MM.1S (cell line): ENCODE data around the gene GAL.

Source experiments
- DNase-seq: peaks from one replicate; pipeline ENCODE4 v3.0.0-alpha.2; 2015
- H2AFZ ChIP-seq: fragments of 300-600 bp; sonication (generic); 2 replicates; pipeline ENCODE4 v1.6.0; 2016; ENCODE audit warnings: antibody characterized with exemption, low read length
- H3F3A ChIP-seq: fragments of 300-600 bp; sonication (generic); 2 replicates; pipeline ENCODE4 v1.6.1; 2016; ENCODE audit warnings: mild to moderate bottlenecking, antibody characterized with exemption, low read length, moderate library complexity, mixed read lengths; ENCODE audit not compliant: insufficient read depth
- H3K27ac ChIP-seq: fragments of 300-600 bp; sonication (generic); 2 replicates; pipeline ENCODE4 v1.5.1; 2016; ENCODE audit warnings: mild to moderate bottlenecking, low read length
- H3K27me3 ChIP-seq: fragments of 300-600 bp; sonication (generic); replicated peaks from 2 replicates; pipeline ENCODE4 v1.6.0; 2016; ENCODE audit warnings: low read length; ENCODE audit not compliant: insufficient read depth
- H3K36me3 ChIP-seq: fragments of 300-600 bp; sonication (generic); replicated peaks from 2 replicates; pipeline ENCODE4 v1.6.1; 2016; ENCODE audit warnings: mild to moderate bottlenecking, low read length, mixed read lengths; ENCODE audit not compliant: insufficient read depth
- H3K4me1 ChIP-seq: fragments of 300-600 bp; sonication (generic); 2 replicates; pipeline ENCODE4 v1.6.1; 2016; ENCODE audit warnings: low read length, mixed read lengths
- H3K4me2 ChIP-seq: fragments of 300-600 bp; sonication (generic); 2 replicates; pipeline ENCODE4 v1.6.0; 2016; ENCODE audit warnings: low read depth, low read length
- H3K4me3 ChIP-seq: fragments of 300-600 bp; sonication (generic); 2 replicates; pipeline ENCODE4 v1.5.1; 2016; ENCODE audit warnings: low read length, mixed read lengths
- H3K79me2 ChIP-seq: fragments of 300-600 bp; sonication (generic); 2 replicates; pipeline ENCODE4 v1.6.1; 2016; ENCODE audit warnings: mixed run types, low read length, mixed read lengths
- H3K9ac ChIP-seq: fragments of 300-600 bp; sonication (generic); 2 replicates; pipeline ENCODE4 v1.6.1; 2016; ENCODE audit warnings: low read length, mixed read lengths
- H3K9me2 ChIP-seq: fragments of 300-600 bp; sonication (generic); replicated peaks from 2 replicates; pipeline ENCODE4 v1.6.1; 2016; ENCODE audit warnings: mild to moderate bottlenecking, low read length, mixed read lengths; ENCODE audit not compliant: insufficient read depth
- H3K9me3 ChIP-seq: fragments of 300-600 bp; sonication (generic); replicated peaks from 2 replicates; pipeline ENCODE4 v1.6.1; 2016; ENCODE audit warnings: mild to moderate bottlenecking, low read length, mixed read lengths; ENCODE audit not compliant: insufficient read depth
- H4K20me1 ChIP-seq: fragments of 300-600 bp; sonication (generic); 2 replicates; pipeline ENCODE4 v1.6.1; 2016; ENCODE audit warnings: mild to moderate bottlenecking, low read length, moderate library complexity, mixed read lengths; ENCODE audit not compliant: insufficient read depth
- CTCF ChIP-seq: fragments of 300-600 bp; sonication (generic); IDR thresholded peaks from 2 replicates; pipeline ENCODE4 v1.5.1; 2016; ENCODE audit warnings: antibody characterized with exemption, low read length, mixed read lengths
- EZH2 ChIP-seq: fragments of 300-600 bp; sonication (generic); optimal IDR thresholded peaks from 2 replicates; pipeline ENCODE3; 2017; ENCODE audit warnings: low read depth, mild to moderate bottlenecking, antibody characterized with exemption, low read length, mixed read lengths
- EZH2phosphoT487 ChIP-seq: fragments of 300-600 bp; sonication (generic); IDR thresholded peaks from 2 replicates; pipeline ENCODE4 v1.6.1; 2018; ENCODE audit warnings: antibody characterized with exemption, low read length

Gene GAL

GRCh38 chr11:68661697-68662603 lies 22.4 kb upstream of the GAL start:
- TF ChIP-seq EZH2 (no peak), CTCF (no peak), EZH2phosphoT487 (no peak)
- Histone ChIP-seq H3K9me2 (no peaks in the 10 kb centered on the region), H3K4me1 (no peaks in the 10 kb centered on the region)

GRCh38 chr11:68663482-68664010 lies 20.8 kb upstream of the GAL start:
- no peaks in the 10 kb centered on the region for H3K36me3 ChIP-seq
- no peak for DNase-seq
- TF ChIP-seq EZH2 = no peak
- no peak for TF ChIP-seq EZH2phosphoT487
- no peak for TF ChIP-seq CTCF
- H3K79me2 ChIP-seq = no peaks in the 10 kb centered on the region
- no peak overlapping the region for H3K27ac ChIP-seq
- H3K9me3 ChIP-seq = no peaks in the 10 kb centered on the region
- no peaks in the 10 kb centered on the region for H3K9me2 ChIP-seq
- H2AFZ ChIP-seq = no peak overlapping the region
- peaks cover 78% of the 10 kb centered on the region for H3K27me3 ChIP-seq
- no peak overlapping the region for H3K4me3 ChIP-seq
- no peaks in the 10 kb centered on the region for H4K20me1 ChIP-seq
- no peak overlapping the region for H3K9ac ChIP-seq
- H3K4me1 ChIP-seq = no peaks in the 10 kb centered on the region
- no peak overlapping the region for H3K4me2 ChIP-seq
- no peaks in the 10 kb centered on the region for H3F3A ChIP-seq

More at GRCh38 chr11:68661697-68662603, 22.4 kb upstream of the GAL start:
- H3K4me2 ChIP-seq = no peak overlapping the region
- H2AFZ ChIP-seq = no peak overlapping the region
- H3K79me2 ChIP-seq = no peaks in the 10 kb centered on the region
- no peak for DNase-seq
- H3K4me3 ChIP-seq = no peak overlapping the region
- H4K20me1 ChIP-seq = no peaks in the 10 kb centered on the region
- H3K36me3 ChIP-seq = no peaks in the 10 kb centered on the region
- no peak overlapping the region for H3K27ac ChIP-seq
- H3F3A ChIP-seq = no peaks in the 10 kb centered on the region
- H3K9me3 ChIP-seq = no peaks in the 10 kb centered on the region
- H3K27me3 ChIP-seq = peaks cover 94% of the 10 kb centered on the region
- H3K9ac ChIP-seq = no peak overlapping the region

GRCh38 chr11:68664141-68664540 lies 20.2 kb upstream of the GAL start:
- no peaks in the 10 kb centered on the region for H3K9me2 ChIP-seq
- H3F3A ChIP-seq = no peaks in the 10 kb centered on the region
- no peaks in the 10 kb centered on the region for H4K20me1 ChIP-seq
- no peak overlapping the region for H3K4me2 ChIP-seq
- no peak for DNase-seq
- H3K36me3 ChIP-seq = no peaks in the 10 kb centered on the region
- no peak overlapping the region for H3K27ac ChIP-seq
- no peak overlapping the region for H3K4me3 ChIP-seq
- no peak overlapping the region for H2AFZ ChIP-seq
- TF ChIP-seq EZH2phosphoT487 (no peak), CTCF (no peak), EZH2 (no peak)
- no peaks in the 10 kb centered on the region for H3K4me1 ChIP-seq
- no peaks in the 10 kb centered on the region for H3K9me3 ChIP-seq
- H3K9ac ChIP-seq = no peak overlapping the region
- peaks cover 72% of the 10 kb centered on the region for H3K27me3 ChIP-seq
- H3K79me2 ChIP-seq = no peaks in the 10 kb centered on the region
